SK-N-SH treated with all-trans-retinoic acid at 6 μM for 48 hours (cell line): ENCODE data around the gene DDN.

ENCODE experiments used
- ATAC-seq: fragments of 200-7000 bp; cut with Tn5 transposase; 3 replicates; pipeline ENCODE4 v1.9.1; 2020; ENCODE audit warnings: mild to moderate bottlenecking, moderate library complexity
- ARNTL ChIP-seq: fragments of 450-650 bp; formaldehyde crosslinking; IDR thresholded peaks from 2 replicates; pipeline ENCODE4 v1.5.0; 2020; ENCODE audit warnings: low read depth, mild to moderate bottlenecking, moderate library complexity, borderline replicate concordance
- BACH2 ChIP-seq: fragments of 250-450 bp; sonication (Bioruptor Pico); IDR thresholded peaks from 2 replicates; pipeline ENCODE4 v1.9.0; 2021; ENCODE audit warnings: mild to moderate bottlenecking, borderline replicate concordance
- CREB5 ChIP-seq: fragments of 250-450 bp; sonication (Bioruptor Pico); IDR thresholded peaks from 2 replicates; pipeline ENCODE4 v1.5.1; 2020; ENCODE audit warnings: low read depth, mild to moderate bottlenecking, moderate library complexity
- ESRRG ChIP-seq: fragments of 250-450 bp; sonication (Bioruptor Pico); IDR thresholded peaks from 2 replicates; pipeline ENCODE4 v1.6.1; 2021; ENCODE audit warnings: mild to moderate bottlenecking
- GLIS3 ChIP-seq: fragments of 250-450 bp; sonication (Bioruptor Pico); IDR thresholded peaks from 2 replicates; pipeline ENCODE4 v1.5.0; 2020; ENCODE audit warnings: mild to moderate bottlenecking, moderate library complexity
- ISL1 ChIP-seq: fragments of 250-450 bp; sonication (Bioruptor Pico); IDR thresholded peaks from 2 replicates; pipeline ENCODE4 v2.1.2; 2022; ENCODE audit warnings: mild to moderate bottlenecking, moderate library complexity
- PPARA ChIP-seq: fragments of 250-450 bp; sonication (Bioruptor Pico); IDR thresholded peaks from 2 replicates; pipeline ENCODE4 v1.5.0; 2020; ENCODE audit warnings: mild to moderate bottlenecking, borderline replicate concordance
- RARB ChIP-seq: fragments of 250-450 bp; sonication (Bioruptor Pico); IDR thresholded peaks from 2 replicates; pipeline ENCODE4 v1.8.0; 2021; ENCODE audit warnings: mild to moderate bottlenecking, moderate library complexity
- SNAI2 ChIP-seq: fragments of 250-450 bp; sonication (Bioruptor Pico); IDR thresholded peaks from 2 replicates; pipeline ENCODE4 v1.5.0; 2020; ENCODE audit warnings: mild to moderate bottlenecking, moderate library complexity
- TCF4 ChIP-seq: fragments of 250-450 bp; sonication (Bioruptor Pico); IDR thresholded peaks from 2 replicates; pipeline ENCODE4 v1.8.0; 2021; ENCODE audit warnings: mild to moderate bottlenecking, moderate library complexity, borderline replicate concordance
- TOX ChIP-seq: fragments of 250-450 bp; sonication (Bioruptor Pico); IDR thresholded peaks from 2 replicates; pipeline ENCODE4 v1.8.0; 2021; ENCODE audit warnings: mild to moderate bottlenecking, moderate library complexity, borderline replicate concordance
- TSHZ2 ChIP-seq: fragments of 250-450 bp; sonication (Bioruptor Pico); IDR thresholded peaks from 2 replicates; pipeline ENCODE4 v1.5.0; 2020; ENCODE audit warnings: mild to moderate bottlenecking, moderate library complexity
- ZC3H10 ChIP-seq: fragments of 250-450 bp; sonication (Bioruptor Pico); IDR thresholded peaks from 2 replicates; pipeline ENCODE4 v1.5.1; 2021; ENCODE audit warnings: mild to moderate bottlenecking, moderate library complexity
- ZFP3 ChIP-seq: fragments of 250-450 bp; sonication (Bioruptor Pico); IDR thresholded peaks from 2 replicates; pipeline ENCODE4 v1.5.0; 2020; ENCODE audit warnings: mild to moderate bottlenecking, moderate library complexity
- ZFP30 ChIP-seq: fragments of 450-650 bp; formaldehyde crosslinking; IDR thresholded peaks from 2 replicates; pipeline ENCODE4 v1.5.0; 2022; ENCODE audit warnings: mild to moderate bottlenecking, moderate library complexity
- ZNF565 ChIP-seq: fragments of 450-650 bp; formaldehyde crosslinking; conservative IDR thresholded peaks from 2 replicates; pipeline ENCODE4 v1.5.0; 2020; ENCODE audit warnings: low read depth, mild to moderate bottlenecking, moderate library complexity
- ZNF70 ChIP-seq: fragments of 450-650 bp; formaldehyde crosslinking; IDR thresholded peaks from 2 replicates; pipeline ENCODE4 v1.5.0; 2020; ENCODE audit warnings: mild to moderate bottlenecking, moderate library complexity
- ZNF8 ChIP-seq: fragments of 450-650 bp; formaldehyde crosslinking; IDR thresholded peaks from 2 replicates; pipeline ENCODE4 v1.5.0; 2020; ENCODE audit warnings: mild to moderate bottlenecking, moderate library complexity
- TF ChIP-seq, protein P1 (sequence below): fragments of 250-450 bp; sonication (Bioruptor Pico); IDR thresholded peaks from 2 replicates; pipeline ENCODE4 v1.5.1; 2021; ENCODE audit warnings: mild to moderate bottlenecking, moderate library complexity
- TF ChIP-seq, protein P2 (sequence below): fragments of 250-450 bp; sonication (Bioruptor Pico); IDR thresholded peaks from 2 replicates; pipeline ENCODE4 v1.8.0; 2020; ENCODE audit warnings: mild to moderate bottlenecking, moderate library complexity, borderline replicate concordance

DDN gene

GRCh38 chr12:48972213-48972951 lies 26.8 kb downstream of the DDN start:
- ATAC-seq, result peak; percentile 13
- TF ChIP-seq ZC3H10 (CRISPR knock-in tag) (no peak), ARNTL (CRISPR knock-in tag) (no peak), CREB5 (no peak), ZNF8 (CRISPR knock-in tag) (no peak), ISL1 (no peak), ESRRG (CRISPR knock-in tag) (no peak), ZFP30 (CRISPR knock-in tag) (no peak), TOX (no peak), ZFP3 (CRISPR knock-in tag) (no peak), RARB (no peak), PPARA (CRISPR knock-in tag) (no peak), GLIS3 (CRISPR knock-in tag) (no peak), TSHZ2 (no peak), ZNF565 (CRISPR knock-in tag) (no peak), TCF4 (CRISPR knock-in tag) (no peak), ZNF70 (CRISPR knock-in tag) (no peak), BACH2 (CRISPR knock-in tag) (no peak), SNAI2 (CRISPR knock-in tag) (no peak)
- TF ChIP-seq, protein P1, sequence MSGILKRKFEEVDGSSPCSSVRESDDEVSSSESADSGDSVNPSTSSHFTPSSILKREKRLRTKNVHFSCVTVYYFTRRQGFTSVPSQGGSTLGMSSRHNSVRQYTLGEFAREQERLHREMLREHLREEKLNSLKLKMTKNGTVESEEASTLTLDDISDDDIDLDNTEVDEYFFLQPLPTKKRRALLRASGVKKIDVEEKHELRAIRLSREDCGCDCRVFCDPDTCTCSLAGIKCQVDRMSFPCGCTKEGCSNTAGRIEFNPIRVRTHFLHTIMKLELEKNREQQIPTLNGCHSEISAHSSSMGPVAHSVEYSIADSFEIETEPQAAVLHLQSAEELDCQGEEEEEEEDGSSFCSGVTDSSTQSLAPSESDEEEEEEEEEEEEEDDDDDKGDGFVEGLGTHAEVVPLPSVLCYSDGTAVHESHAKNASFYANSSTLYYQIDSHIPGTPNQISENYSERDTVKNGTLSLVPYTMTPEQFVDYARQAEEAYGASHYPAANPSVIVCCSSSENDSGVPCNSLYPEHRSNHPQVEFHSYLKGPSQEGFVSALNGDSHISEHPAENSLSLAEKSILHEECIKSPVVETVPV (CRISPR knock-in tag), result no peak
- TF ChIP-seq, protein P2, sequence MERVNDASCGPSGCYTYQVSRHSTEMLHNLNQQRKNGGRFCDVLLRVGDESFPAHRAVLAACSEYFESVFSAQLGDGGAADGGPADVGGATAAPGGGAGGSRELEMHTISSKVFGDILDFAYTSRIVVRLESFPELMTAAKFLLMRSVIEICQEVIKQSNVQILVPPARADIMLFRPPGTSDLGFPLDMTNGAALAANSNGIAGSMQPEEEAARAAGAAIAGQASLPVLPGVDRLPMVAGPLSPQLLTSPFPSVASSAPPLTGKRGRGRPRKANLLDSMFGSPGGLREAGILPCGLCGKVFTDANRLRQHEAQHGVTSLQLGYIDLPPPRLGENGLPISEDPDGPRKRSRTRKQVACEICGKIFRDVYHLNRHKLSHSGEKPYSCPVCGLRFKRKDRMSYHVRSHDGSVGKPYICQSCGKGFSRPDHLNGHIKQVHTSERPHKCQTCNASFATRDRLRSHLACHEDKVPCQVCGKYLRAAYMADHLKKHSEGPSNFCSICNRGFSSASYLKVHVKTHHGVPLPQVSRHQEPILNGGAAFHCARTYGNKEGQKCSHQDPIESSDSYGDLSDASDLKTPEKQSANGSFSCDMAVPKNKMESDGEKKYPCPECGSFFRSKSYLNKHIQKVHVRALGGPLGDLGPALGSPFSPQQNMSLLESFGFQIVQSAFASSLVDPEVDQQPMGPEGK, result no peak

GRCh38 chr12:48970702-48971334 lies 28.4 kb downstream of the DDN start:
- ATAC-seq, result no peak
- TF ChIP-seq GLIS3 (CRISPR knock-in tag) (no peak), CREB5 (no peak), ESRRG (CRISPR knock-in tag) (no peak), ZFP3 (CRISPR knock-in tag) (no peak), TOX (no peak)
